HepG2 (cell line): ENCODE measurements around the gene C9orf78. TPM values are rescaled to one million over a fixed set of nuclear protein-coding genes. Genes with fewer than 3 reads are reported as not detected.
A peak's percentile ranks its signal among the peaks of the same experiment; 100 is the strongest.

Source experiments
- BCL6 ChIP-seq: IDR thresholded peaks from 2 replicates; pipeline ENCODE4 v1.6.1; 2016; ENCODE audit warnings: missing genetic modification reagents, missing compliant biosample characterization
- GPN1 ChIP-seq: sonication (generic); formaldehyde crosslinking; IDR thresholded peaks from 2 replicates; pipeline ENCODE4 v1.5.1; 2020; ENCODE audit warnings: missing genetic modification reagents, borderline replicate concordance
- GZF1 ChIP-seq: sonication (generic); formaldehyde crosslinking; IDR thresholded peaks from 2 replicates; pipeline ENCODE4 v1.5.1; 2020; ENCODE audit warnings: mild to moderate bottlenecking, missing genetic modification reagents
- KDM6A ChIP-seq: IDR thresholded peaks from 2 replicates; pipeline ENCODE4 v1.6.1; 2016; ENCODE audit warnings: low read depth
- KLF12 ChIP-seq: sonication (generic); formaldehyde crosslinking; IDR thresholded peaks from 2 replicates; pipeline ENCODE4 v1.4.0; 2020; ENCODE audit warnings: missing genetic modification reagents, borderline replicate concordance
- MXI1 ChIP-seq: IDR thresholded peaks from 3 replicates; pipeline ENCODE4 v1.6.1; 2012; ENCODE audit warnings: low read depth, low read length, inconsistent platforms, borderline replicate concordance
- NFKBIZ ChIP-seq: IDR thresholded peaks from 2 replicates; pipeline ENCODE4 v1.6.1; 2018; ENCODE audit warnings: missing genetic modification reagents, missing compliant biosample characterization
- NR2F1 ChIP-seq, 2 experiments: fragments of 450-650 bp in 1 of 2; formaldehyde crosslinking in 1 of 2; IDR thresholded peaks; 2 replicates each; pipeline versions ENCODE4 v1.5.0 to v1.6.1; 2016 to 2020; ENCODE audit warnings: mild to moderate bottlenecking in 1 of 2, missing compliant biosample characterization in 1 of 2, missing genetic modification reagents in 1 of 2, moderate library complexity in 1 of 2
- PAF1 ChIP-seq: IDR thresholded peaks from 2 replicates; pipeline ENCODE4 v1.6.1; 2016; ENCODE audit warnings: missing genetic modification reagents, missing compliant biosample characterization
- PHF21A ChIP-seq: sonication (generic); formaldehyde crosslinking; IDR thresholded peaks from 2 replicates; pipeline ENCODE4 v1.5.0; 2020; ENCODE audit warnings: mild to moderate bottlenecking, missing genetic modification reagents
- YEATS4 ChIP-seq: sonication (generic); formaldehyde crosslinking; IDR thresholded peaks from 2 replicates; pipeline ENCODE4 v1.4.0; 2020; ENCODE audit warnings: missing genetic modification reagents, borderline replicate concordance
- ZFP82 ChIP-seq: sonication (generic); formaldehyde crosslinking; IDR thresholded peaks from 2 replicates; pipeline ENCODE4 v1.5.1; 2020; ENCODE audit warnings: mild to moderate bottlenecking, missing genetic modification reagents, borderline replicate concordance
- ZFX ChIP-seq: sonication (generic); formaldehyde crosslinking; IDR thresholded peaks from 2 replicates; pipeline ENCODE4 v1.4.0; 2020; ENCODE audit warnings: mild to moderate bottlenecking, low read depth, missing genetic modification reagents, moderate library complexity
- ZNF121 ChIP-seq: sonication (generic); formaldehyde crosslinking; IDR thresholded peaks from 2 replicates; pipeline ENCODE4 v1.5.0; 2020; ENCODE audit warnings: mild to moderate bottlenecking, missing genetic modification reagents
- ZNF317 ChIP-seq: sonication (generic); formaldehyde crosslinking; IDR thresholded peaks from 2 replicates; pipeline ENCODE4 v1.5.0; 2020; ENCODE audit warnings: mild to moderate bottlenecking, missing genetic modification reagents
- ZNF331 ChIP-seq: sonication (generic); formaldehyde crosslinking; IDR thresholded peaks from 2 replicates; pipeline ENCODE4 v1.4.0; 2020; ENCODE audit warnings: missing genetic modification reagents
- ZNF441 ChIP-seq: sonication (generic); formaldehyde crosslinking; IDR thresholded peaks from 2 replicates; pipeline ENCODE4 v1.7.0; 2021; ENCODE audit warnings: missing genetic modification reagents, borderline replicate concordance
- ZNF83 ChIP-seq: sonication (generic); formaldehyde crosslinking; IDR thresholded peaks from 2 replicates; pipeline ENCODE4 v1.4.0; 2020; ENCODE audit warnings: missing genetic modification reagents, mild to moderate bottlenecking, borderline replicate concordance
- ZNF841 ChIP-seq: sonication (generic); formaldehyde crosslinking; IDR thresholded peaks from 2 replicates; pipeline ENCODE4 v1.8.1; 2023; ENCODE audit warnings: missing genetic modification reagents, borderline replicate concordance
- polyA plus RNA-seq, 8 experiments: library from polyadenylated mRNA; depleted of rRNA in 3 of 8; stranded (reverse) in 7 of 8; unstranded in 1 of 8; fragments of >200 nt; fragmentation: Illumina TruSeq in 4 of 8; extraction: Trizol in 4 of 8; gene quantifications; 2 replicates each; pipeline versions ENCODE4 v1.2.1 to v1.2.3, GENCODE V29; 2011 to 2016; ENCODE audit warnings: low read depth in 4 of 8, missing spikeins in 1 of 8, mixed read lengths in 1 of 8; ENCODE audit not compliant: insufficient read depth in 1 of 8
- total RNA-seq, 5 experiments: library from RNA; depleted of rRNA; stranded (reverse); fragments of >200 nt; fragmentation: Illumina TruSeq; extraction: Trizol; gene quantifications; 2 replicates each; pipeline ENCODE4 v1.2.3, GENCODE V29; 2016; ENCODE audit warnings: low read depth in 1 of 5
- TF ChIP-seq, protein P1 (sequence below): sonication (generic); formaldehyde crosslinking; conservative IDR thresholded peaks from 2 replicates; pipeline ENCODE4 v1.4.0; 2020; ENCODE audit warnings: missing genetic modification reagents
- TF ChIP-seq, protein P2 (sequence below): IDR thresholded peaks from 2 replicates; pipeline ENCODE4 v1.6.1; 2016; ENCODE audit warnings: missing biosample characterization, missing genetic modification reagents, low read depth
- TF ChIP-seq, protein P3 (sequence below): fragments of 450-650 bp; IDR thresholded peaks from 2 replicates; pipeline ENCODE4 v1.6.1; 2016
- TF ChIP-seq, protein P4 (sequence below): IDR thresholded peaks from 2 replicates; pipeline ENCODE4 v1.6.1; 2016; ENCODE audit warnings: mild to moderate bottlenecking
- TF ChIP-seq, protein P5 (sequence below): sonication (generic); formaldehyde crosslinking; IDR thresholded peaks from 2 replicates; pipeline ENCODE4 v1.8.1; 2023; ENCODE audit warnings: mild to moderate bottlenecking, missing genetic modification reagents, borderline replicate concordance

C9orf78 gene
- total and polyA plus RNA-seq, 2 of the 13 experiments (the other 11 are each of a cell fraction or from before 2014, with no cell fraction given): 18.4 to 35.5 TPM

DNA sequence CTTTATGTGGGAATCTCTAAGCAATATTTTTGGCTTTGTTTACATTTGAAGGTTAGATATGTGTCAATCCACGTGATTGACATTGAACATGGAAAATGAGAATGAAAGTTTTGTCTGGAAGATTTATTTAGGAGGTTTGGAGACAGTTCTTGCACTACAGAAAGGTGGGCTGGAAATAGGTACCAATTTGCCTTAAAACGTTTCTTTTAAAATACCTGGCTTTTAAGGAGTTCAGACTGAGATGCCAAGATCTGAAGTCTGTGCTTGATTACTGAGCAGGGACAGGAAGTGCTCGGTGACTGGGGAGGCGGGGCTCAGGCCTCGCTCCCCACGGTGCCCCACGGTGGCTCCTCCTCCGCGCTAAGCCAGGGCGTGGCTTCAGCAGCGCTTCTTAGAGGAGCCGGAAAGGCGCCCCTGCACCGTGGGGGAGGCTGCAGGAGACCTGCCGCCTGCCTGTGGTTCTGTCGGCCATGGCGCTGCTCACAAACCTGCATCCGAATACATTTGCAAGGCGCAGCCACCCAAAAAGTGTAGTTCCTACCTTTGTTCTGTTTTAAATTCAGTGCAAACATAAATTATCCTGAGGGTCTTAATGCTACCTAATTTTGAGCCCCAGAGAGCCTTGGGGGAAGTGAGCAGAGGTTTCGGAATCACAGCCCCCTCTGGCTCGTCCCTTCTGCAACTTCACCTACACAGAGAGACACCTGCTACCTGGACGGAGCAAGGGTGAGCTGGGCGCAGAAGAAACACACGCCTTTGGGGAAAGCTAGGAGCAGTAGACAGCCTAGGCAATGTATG lies 49.3 kb upstream of the C9orf78 start (continued):
- TF ChIP-seq ZNF317 (CRISPR knock-in tag): no peak
- no peak for TF ChIP-seq BCL6 (CRISPR knock-in tag)
- TF ChIP-seq, protein P1, sequence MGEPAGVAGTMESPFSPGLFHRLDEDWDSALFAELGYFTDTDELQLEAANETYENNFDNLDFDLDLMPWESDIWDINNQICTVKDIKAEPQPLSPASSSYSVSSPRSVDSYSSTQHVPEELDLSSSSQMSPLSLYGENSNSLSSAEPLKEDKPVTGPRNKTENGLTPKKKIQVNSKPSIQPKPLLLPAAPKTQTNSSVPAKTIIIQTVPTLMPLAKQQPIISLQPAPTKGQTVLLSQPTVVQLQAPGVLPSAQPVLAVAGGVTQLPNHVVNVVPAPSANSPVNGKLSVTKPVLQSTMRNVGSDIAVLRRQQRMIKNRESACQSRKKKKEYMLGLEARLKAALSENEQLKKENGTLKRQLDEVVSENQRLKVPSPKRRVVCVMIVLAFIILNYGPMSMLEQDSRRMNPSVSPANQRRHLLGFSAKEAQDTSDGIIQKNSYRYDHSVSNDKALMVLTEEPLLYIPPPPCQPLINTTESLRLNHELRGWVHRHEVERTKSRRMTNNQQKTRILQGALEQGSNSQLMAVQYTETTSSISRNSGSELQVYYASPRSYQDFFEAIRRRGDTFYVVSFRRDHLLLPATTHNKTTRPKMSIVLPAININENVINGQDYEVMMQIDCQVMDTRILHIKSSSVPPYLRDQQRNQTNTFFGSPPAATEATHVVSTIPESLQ (CRISPR knock-in tag): no peak
- TF ChIP-seq, protein P2, sequence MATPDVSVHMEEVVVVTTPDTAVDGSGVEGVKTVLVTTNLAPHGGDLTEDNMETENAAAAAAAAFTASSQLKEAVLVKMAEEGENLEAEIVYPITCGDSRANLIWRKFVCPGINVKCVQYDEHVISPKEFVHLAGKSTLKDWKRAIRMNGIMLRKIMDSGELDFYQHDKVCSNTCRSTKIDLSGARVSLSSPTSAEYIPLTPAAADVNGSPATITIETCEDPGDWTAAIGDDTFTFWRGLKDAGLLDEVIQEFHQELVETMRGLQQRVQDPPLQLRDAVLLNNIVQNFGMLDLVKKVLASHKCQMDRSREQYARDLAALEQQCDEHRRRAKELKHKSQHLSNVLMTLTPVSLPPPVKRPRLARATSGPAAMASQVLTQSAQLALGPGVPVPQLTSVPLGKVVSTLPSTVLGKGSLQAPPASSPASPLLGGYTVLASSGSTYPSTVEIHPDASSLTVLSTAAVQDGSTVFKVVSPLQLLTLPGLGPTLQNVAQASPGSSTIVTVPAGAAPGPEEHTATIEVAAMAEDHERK (CRISPR knock-in tag): no peak
- TF ChIP-seq, protein P3, sequence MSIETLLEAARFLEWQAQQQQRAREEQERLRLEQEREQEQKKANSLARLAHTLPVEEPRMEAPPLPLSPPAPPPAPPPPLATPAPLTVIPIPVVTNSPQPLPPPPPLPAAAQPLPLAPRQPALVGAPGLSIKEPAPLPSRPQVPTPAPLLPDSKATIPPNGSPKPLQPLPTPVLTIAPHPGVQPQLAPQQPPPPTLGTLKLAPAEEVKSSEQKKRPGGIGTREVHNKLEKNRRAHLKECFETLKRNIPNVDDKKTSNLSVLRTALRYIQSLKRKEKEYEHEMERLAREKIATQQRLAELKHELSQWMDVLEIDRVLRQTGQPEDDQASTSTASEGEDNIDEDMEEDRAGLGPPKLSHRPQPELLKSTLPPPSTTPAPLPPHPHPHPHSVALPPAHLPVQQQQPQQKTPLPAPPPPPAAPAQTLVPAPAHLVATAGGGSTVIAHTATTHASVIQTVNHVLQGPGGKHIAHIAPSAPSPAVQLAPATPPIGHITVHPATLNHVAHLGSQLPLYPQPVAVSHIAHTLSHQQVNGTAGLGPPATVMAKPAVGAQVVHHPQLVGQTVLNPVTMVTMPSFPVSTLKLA: no peak
- TF ChIP-seq GZF1 (CRISPR knock-in tag): no peak
- TF ChIP-seq, protein P4, sequence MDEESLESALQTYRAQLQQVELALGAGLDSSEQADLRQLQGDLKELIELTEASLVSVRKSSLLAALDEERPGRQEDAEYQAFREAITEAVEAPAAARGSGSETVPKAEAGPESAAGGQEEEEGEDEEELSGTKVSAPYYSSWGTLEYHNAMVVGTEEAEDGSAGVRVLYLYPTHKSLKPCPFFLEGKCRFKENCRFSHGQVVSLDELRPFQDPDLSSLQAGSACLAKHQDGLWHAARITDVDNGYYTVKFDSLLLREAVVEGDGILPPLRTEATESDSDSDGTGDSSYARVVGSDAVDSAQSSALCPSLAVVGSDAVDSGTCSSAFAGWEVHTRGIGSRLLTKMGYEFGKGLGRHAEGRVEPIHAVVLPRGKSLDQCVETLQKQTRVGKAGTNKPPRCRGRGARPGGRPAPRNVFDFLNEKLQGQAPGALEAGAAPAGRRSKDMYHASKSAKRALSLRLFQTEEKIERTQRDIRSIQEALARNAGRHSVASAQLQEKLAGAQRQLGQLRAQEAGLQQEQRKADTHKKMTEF (CRISPR knock-in tag): peak; percentile 61; the same call in 1 of the 2 replicates
- no peak for TF ChIP-seq PAF1 (CRISPR knock-in tag)
- no peak for TF ChIP-seq ZNF441
- no peak for TF ChIP-seq NR2F1 (CRISPR knock-in tag; IDR thresholded peaks at IDR 0.05)
- TF ChIP-seq ZNF331: no peak
- peak; percentile 48; the same call in 1 of the 3 replicates for TF ChIP-seq MXI1
- TF ChIP-seq KDM6A (CRISPR knock-in tag): no peak
- TF ChIP-seq, protein P5, sequence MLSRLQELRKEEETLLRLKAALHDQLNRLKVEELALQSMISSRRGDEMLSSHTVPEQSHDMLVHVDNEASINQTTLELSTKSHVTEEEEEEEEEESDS (CRISPR knock-in tag): no peak
- TF ChIP-seq ZNF841: no peak
- no peak for TF ChIP-seq ZFP82 (CRISPR knock-in tag)
- TF ChIP-seq KLF12: no peak
- no peak for TF ChIP-seq ZNF121 (CRISPR knock-in tag)
- no peak for TF ChIP-seq ZNF83 (CRISPR knock-in tag)
- no peak for TF ChIP-seq ZFX (CRISPR knock-in tag)
- TF ChIP-seq PHF21A (CRISPR knock-in tag): no peak; the same call in 1 of the 2 replicates
- no peak for TF ChIP-seq GPN1 (CRISPR knock-in tag)
- no peak for TF ChIP-seq YEATS4 (CRISPR knock-in tag)
- 0 out of 2 replicates have a peak, but pooled peaks have one; percentile 16 for TF ChIP-seq NFKBIZ (CRISPR knock-in tag)
